HUES64 (cell line): Measurements from ENCODE around the gene TMPRSS11D.

Experiments
- H3K27ac ChIP-seq: 2 replicates; pipeline ENCODE4 v1.7.0; 2013; ENCODE audit warnings: low read depth, low read length, inconsistent platforms
- H3K27me3 ChIP-seq: 2 replicates; pipeline ENCODE4 v1.6.1; 2013; ENCODE audit warnings: mild to moderate bottlenecking, low read length; ENCODE audit not compliant: insufficient read depth
- H3K36me3 ChIP-seq: 2 replicates; pipeline ENCODE4 v1.6.1; 2013; ENCODE audit warnings: mild to moderate bottlenecking, low read length; ENCODE audit not compliant: insufficient read depth
- H3K4me1 ChIP-seq: 2 replicates; pipeline ENCODE4 v1.6.1; 2013; ENCODE audit warnings: mild to moderate bottlenecking, low read length, moderate library complexity; ENCODE audit not compliant: insufficient read depth
- H3K4me3 ChIP-seq: 2 replicates; pipeline ENCODE4 v1.5.1; 2013; ENCODE audit warnings: mild to moderate bottlenecking, low read length, moderate library complexity
- H3K9ac ChIP-seq: 2 replicates; pipeline ENCODE4 v1.6.1; 2013; ENCODE audit warnings: mild to moderate bottlenecking, low read depth, low read length
- H3K9me3 ChIP-seq: 2 replicates; pipeline ENCODE4 v1.6.1; 2013; ENCODE audit warnings: low read depth, low read length; ENCODE audit not compliant: insufficient read depth
- WGBS: fragments of 150-250, 120-280 bp; methylation state at CpG from one replicate; pipeline ENCODE4 v1.1.7; 2013; ENCODE audit warnings: missing lambda C conversion rate; 5-methylcytosine and 5-hydroxymethylcytosine counted together

Gene TMPRSS11D

GRCh38 chr4:67911638-67912037 lies 27.8 kb upstream of the TMPRSS11D start:
- Histone ChIP-seq H3K9me3 (no peaks in the 10 kb centered on the region), H3K9ac (no peak overlapping the region), H3K27me3 (no peaks in the 10 kb centered on the region), H3K36me3 (no peaks in the 10 kb centered on the region), H3K27ac (no peak overlapping the region), H3K4me1 (no peaks in the 10 kb centered on the region), H3K4me3 (no peak overlapping the region)
- 89% methylated on average over 2 of the region's 3 CpGs for WGBS

- Histone ChIP-seq H3K4me1 (no peaks in the 10 kb centered on the region), H3K27ac (no peak overlapping the region), H3K36me3 (no peaks in the 10 kb centered on the region), H3K27me3 (no peaks in the 10 kb centered on the region), H3K9ac (no peak overlapping the region), H3K9me3 (no peaks in the 10 kb centered on the region), H3K4me3 (no peak overlapping the region)
- WGBS: 98% methylated on average over 3 of the region's 4 CpGs
Measured at GRCh38 chr4:67911141-67911540, 27.3 kb upstream of the TMPRSS11D start.

DNA sequence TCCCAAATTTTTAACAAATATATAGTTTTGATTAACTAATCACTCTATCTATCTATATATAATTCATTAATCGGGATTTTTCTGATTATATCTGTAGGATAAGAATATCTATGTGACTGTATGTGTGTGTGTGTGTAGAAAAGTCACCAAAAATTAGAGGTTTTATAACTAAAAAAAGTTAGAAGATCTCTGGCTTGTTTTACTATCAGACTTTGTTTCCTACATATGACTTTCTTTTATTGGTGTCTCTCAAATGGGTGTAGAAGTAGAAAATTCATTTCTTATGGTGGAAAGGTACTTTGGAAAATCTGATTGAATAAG lies 26.7 kb upstream of the TMPRSS11D start:
- Histone ChIP-seq H3K36me3 (no peaks in the 10 kb centered on the region), H3K4me3 (no peak overlapping the region), H3K9me3 (no peaks in the 10 kb centered on the region), H3K9ac (no peak overlapping the region), H3K27me3 (no peaks in the 10 kb centered on the region), H3K27ac (no peak overlapping the region), H3K4me1 (no peaks in the 10 kb centered on the region)
- WGBS: no CpG with 5 or more reads among the region's 1 CpG

GRCh38 chr4:67909905-67910584 lies 26.2 kb upstream of the TMPRSS11D start:
- Histone ChIP-seq H3K27me3 (no peaks in the 10 kb centered on the region), H3K9ac (no peak overlapping the region), H3K4me1 (no peaks in the 10 kb centered on the region), H3K27ac (no peak overlapping the region), H3K4me3 (no peak overlapping the region), H3K36me3 (no peaks in the 10 kb centered on the region), H3K9me3 (no peaks in the 10 kb centered on the region)
- 48% methylated on average over 3 of the region's 6 CpGs for WGBS

DNA sequence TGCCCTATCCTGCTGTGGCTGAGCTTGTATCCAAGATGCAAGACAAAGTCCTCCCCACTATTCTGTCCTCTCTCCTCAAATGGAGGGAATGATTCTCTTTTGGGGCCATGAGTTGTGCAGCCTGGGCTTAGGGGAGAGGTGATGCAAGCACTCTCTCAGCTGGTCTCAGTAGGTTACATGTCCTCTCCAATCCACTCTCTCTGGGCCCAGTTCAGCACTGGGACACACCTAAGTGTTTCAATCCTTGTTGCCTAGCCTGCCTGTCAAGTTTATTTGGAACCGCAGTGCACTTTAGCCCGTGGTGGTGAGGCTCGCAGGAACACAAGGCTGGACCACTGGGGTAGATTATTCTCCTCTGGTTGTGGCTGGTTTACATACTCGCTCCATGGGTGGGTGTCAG lies 23.8 kb upstream of the TMPRSS11D start:
- Histone ChIP-seq H3K27ac (no peak overlapping the region), H3K9me3 (no peaks in the 10 kb centered on the region), H3K4me3 (no peak overlapping the region), H3K36me3 (no peaks in the 10 kb centered on the region), H3K9ac (no peak overlapping the region), H3K27me3 (no peaks in the 10 kb centered on the region), H3K4me1 (no peaks in the 10 kb centered on the region)
- 95% methylated on average over 4 of the region's 4 CpGs for WGBS

DNA sequence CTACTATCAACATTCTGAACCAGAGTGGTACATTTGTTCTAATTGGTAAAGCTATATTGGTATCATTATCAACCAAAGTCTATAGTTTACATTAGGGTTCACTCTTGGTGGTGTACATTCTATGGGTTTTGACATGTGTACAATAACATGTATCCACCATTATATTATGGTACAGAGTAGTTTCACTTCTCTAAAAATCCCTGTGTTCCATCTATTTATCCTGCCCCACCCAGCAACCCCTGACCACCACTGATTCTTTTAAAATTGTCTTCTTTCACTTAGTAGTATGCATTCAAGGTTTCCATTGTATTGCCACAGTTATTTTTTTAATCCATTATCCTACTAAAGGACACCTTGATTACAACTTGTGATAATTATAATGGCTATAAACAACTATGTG lies 15.3 kb upstream of the TMPRSS11D start:
- no peak overlapping the region for H3K27ac ChIP-seq

DNA sequence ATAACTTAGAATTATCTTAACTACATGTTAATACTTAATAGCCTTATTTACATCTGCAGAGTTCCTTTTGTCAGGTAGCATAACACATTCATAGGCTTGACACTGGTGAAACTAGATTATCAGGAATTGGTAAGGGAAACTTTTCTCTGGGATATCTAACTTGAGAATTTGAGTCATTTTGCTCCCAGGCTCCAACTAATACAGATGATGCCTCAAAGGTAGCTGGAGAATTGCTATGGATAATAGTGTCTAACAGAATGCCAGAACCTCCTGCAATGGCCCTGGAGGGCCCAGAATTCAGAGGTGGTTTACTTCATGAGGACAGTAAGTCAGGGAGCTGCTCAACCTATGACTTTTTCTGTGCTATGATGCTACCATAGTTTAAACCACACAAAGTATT lies 13.9 kb upstream of the TMPRSS11D start:
- no peaks in the 10 kb centered on the region for H3K9me3 ChIP-seq
- no peak overlapping the region for H3K27ac ChIP-seq
- no peak overlapping the region for H3K9ac ChIP-seq
- no peak overlapping the region for H3K4me3 ChIP-seq
- H3K27me3 ChIP-seq: no peaks in the 10 kb centered on the region
- no peaks in the 10 kb centered on the region for H3K4me1 ChIP-seq
- no peaks in the 10 kb centered on the region for H3K36me3 ChIP-seq

More for the DNA sequence above, 15.3 kb upstream of the TMPRSS11D start:
- H3K9me3 ChIP-seq: no peaks in the 10 kb centered on the region
- no peaks in the 10 kb centered on the region for H3K36me3 ChIP-seq
- no peak overlapping the region for H3K4me3 ChIP-seq
- H3K4me1 ChIP-seq: no peaks in the 10 kb centered on the region
- no peaks in the 10 kb centered on the region for H3K27me3 ChIP-seq
- H3K9ac ChIP-seq: no peak overlapping the region

DNA sequence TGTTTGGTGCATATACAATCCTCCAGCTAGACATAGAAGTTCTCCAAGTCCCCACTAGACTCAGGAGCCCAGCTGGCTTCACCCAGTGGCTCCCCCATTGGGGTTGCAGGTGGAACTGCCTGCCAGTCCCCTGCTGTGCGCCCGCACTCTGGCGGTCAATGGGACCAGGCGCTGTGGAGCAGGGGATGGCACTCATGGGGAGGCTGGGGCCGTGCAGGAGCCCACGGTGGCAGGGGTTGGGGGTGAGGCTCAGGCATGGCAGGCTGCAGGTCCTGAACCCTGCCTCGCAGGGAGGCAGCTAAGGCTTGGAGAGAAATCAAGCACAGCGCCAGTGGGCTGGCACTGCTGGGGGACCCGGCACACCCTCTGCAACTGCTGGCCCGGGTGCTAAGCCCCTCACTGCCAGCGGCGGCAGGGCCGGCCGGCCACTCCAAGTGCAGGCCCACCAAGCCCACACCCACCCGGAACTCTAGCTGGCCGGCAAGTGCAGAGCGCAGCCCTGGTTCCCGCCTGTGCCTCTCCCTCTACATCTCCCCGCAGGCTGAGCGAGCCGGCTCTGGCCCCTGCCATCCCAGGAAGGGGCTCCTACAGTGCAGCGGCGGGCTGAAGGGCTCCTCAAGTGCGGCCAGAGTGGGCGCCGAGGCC lies 12.7 kb upstream of the TMPRSS11D start:
- no peaks in the 10 kb centered on the region for H3K36me3 ChIP-seq
- no peak overlapping the region for H3K4me3 ChIP-seq
- no peak overlapping the region for H3K27ac ChIP-seq
- H3K9me3 ChIP-seq: no peaks in the 10 kb centered on the region
- 91% methylated on average over 26 of the region's 26 CpGs for WGBS
- H3K27me3 ChIP-seq: no peaks in the 10 kb centered on the region
- no peaks in the 10 kb centered on the region for H3K4me1 ChIP-seq
- no peak overlapping the region for H3K9ac ChIP-seq

DNA sequence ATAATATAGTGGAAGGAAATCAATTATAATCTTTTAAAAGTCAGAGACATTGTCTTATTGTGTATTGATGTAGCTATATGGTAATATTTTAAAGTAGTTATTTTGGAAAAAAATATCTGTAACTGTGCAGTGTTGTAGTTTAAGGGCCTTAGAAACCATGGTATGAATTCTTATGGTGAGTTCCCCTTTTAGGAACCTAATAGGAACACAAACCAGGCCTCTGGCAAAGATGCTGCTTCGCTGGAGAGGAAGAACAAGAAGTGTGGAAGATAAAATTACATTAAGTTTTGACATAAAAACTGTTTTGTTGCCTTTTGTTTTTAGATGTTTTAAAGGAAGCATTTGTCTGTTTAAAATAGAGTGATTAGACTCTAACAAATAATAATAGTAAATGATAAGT lies 10.9 kb upstream of the TMPRSS11D start:
- Histone ChIP-seq H3K4me1 (no peaks in the 10 kb centered on the region), H3K4me3 (no peak overlapping the region), H3K9me3 (no peaks in the 10 kb centered on the region), H3K27me3 (no peaks in the 10 kb centered on the region), H3K36me3 (no peaks in the 10 kb centered on the region), H3K27ac (no peak overlapping the region), H3K9ac (no peak overlapping the region)
- WGBS: 100% methylated on average over 1 of the region's 1 CpG

DNA sequence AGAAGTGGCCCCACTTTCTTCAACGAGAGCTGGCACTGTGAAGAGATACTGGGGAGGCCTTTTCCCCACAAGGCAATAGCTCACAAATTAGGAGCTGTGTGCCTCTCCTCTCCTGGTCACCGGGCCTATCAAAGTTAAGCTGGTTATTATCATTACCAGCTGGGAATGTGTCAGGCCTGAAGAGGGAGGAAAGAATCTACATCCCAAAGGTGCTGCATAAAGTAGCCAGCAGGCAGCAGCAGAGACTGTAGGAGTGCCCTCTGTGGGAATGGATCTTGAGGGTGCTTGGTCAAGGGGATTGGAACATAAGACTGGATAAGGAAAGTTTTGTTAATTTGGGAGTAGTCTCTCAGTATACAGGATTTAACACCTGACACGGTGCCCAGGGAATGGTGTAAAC lies 9.1 kb upstream of the TMPRSS11D start:
- Histone ChIP-seq H3K9me3 (no peaks in the 10 kb centered on the region), H3K4me3 (no peak overlapping the region), H3K4me1 (no peaks in the 10 kb centered on the region), H3K27me3 (no peaks in the 10 kb centered on the region), H3K9ac (no peak overlapping the region), H3K27ac (no peak overlapping the region), H3K36me3 (no peaks in the 10 kb centered on the region)
- 61% methylated on average over 3 of the region's 3 CpGs for WGBS

DNA sequence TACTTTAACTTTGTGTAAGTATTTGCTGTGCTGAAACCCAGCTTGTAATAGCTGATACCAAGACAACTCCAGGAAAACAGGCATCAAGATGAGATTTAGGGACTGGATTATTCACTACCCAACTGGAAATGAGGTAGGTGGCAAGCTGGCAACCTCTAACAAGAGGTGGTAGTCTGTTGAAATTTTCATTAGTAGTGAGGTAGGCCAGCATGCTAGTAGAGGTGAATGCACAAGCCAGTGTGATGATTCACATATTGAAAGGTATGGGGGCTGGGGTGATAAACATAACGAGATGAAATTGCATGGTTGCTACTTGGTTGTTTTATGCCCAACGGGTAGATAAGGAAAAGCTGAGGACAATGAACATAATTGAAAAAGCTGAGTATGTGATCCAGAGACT lies 8.5 kb upstream of the TMPRSS11D start:
- H3K4me3 ChIP-seq: no peak overlapping the region
- H3K27me3 ChIP-seq: no peaks in the 10 kb centered on the region
- no peaks in the 10 kb centered on the region for H3K4me1 ChIP-seq
- H3K9ac ChIP-seq: no peak overlapping the region
- no peaks in the 10 kb centered on the region for H3K36me3 ChIP-seq
- H3K9me3 ChIP-seq: no peaks in the 10 kb centered on the region
- H3K27ac ChIP-seq: no peak overlapping the region
- 88% methylated on average over 2 of the region's 2 CpGs for WGBS

- no peaks in the 10 kb centered on the region for H3K36me3 ChIP-seq
- no peak overlapping the region for H3K4me3 ChIP-seq
- no peaks in the 10 kb centered on the region for H3K4me1 ChIP-seq
- no peak overlapping the region for H3K9ac ChIP-seq
- H3K9me3 ChIP-seq: no peaks in the 10 kb centered on the region
- H3K27me3 ChIP-seq: no peaks in the 10 kb centered on the region
- no peak overlapping the region for H3K27ac ChIP-seq
Measured at GRCh38 chr4:67891645-67892044, 7.8 kb upstream of the TMPRSS11D start.
